Measurements from ENCODE around the gene BMPR1A.

GRCh38 chr10:86793696-86794095 is 37.3 kb downstream of the BMPR1A start:
- TF ChIP-seq CTCF (IDR thresholded peaks at IDR 0.05) (no peak), POLR2A (IDR thresholded peaks at IDR 0.05) (no peak)

Data from body of pancreas (tissue), 4 donors.